Measurements from ENCODE around the gene MEIG1. TPM values are rescaled to one million over a fixed set of nuclear protein-coding genes. Genes with fewer than 3 reads are reported as not detected.
A peak's percentile ranks its signal among the peaks of the same experiment; 100 is the strongest.
"Not testable (repeated sequence)": the region's sequence is repeated elsewhere in the genome, so short reads cannot be mapped to it uniquely, and the experiment has no call there.

The MEIG1 gene
- total RNA-seq, 1 experiment from 2014 or later: 4.1 TPM

DNA sequence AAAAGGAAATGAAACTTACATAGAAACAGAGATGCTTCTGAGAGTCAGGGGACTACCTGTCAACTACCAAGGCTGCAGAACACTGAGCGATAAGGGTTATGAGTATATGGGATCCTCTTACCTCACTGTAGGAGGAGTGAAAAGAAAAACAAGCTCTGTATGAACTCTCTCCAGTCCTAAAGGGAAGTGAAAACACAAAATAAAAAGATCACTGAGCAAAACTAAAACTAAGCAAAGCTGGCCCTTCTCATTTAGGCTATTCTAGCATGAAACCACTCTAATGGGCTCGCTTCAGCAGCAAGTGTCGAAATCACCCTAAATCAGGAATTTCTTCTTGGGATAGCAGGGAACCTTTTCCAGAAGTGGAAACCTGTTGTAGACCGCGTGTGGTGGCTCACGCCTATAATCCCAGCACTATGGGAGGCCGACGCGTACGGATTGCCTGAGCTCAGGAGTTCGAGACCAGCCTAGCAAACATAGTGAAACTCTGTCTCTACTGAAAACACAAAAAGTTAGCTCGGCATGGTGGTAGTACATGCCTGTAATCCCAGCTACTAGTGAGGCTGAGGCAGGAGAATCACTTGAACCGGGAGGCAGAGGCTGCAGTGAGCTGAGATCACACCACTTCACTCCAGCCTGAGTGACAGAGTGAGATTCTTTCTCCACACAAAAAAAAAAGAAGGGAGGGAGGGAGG, 32.3 kb upstream of the MEIG1 start:
- intact Hi-C loops (cut with micrococcal nuclease; ENCODE audit: unreplicated experiment): no loop called here
- no peak for DNase-seq
- Histone ChIP-seq H2AFZ (no peak overlapping the region), H3K27me3 (ENCODE audit: insufficient read depth, low read depth) (no peaks in the 10 kb centered on the region), H3K79me2 (ENCODE audit: low read depth) (no peaks in the 10 kb centered on the region), H3F3A (ENCODE audit: insufficient read depth, low read depth) (no peaks in the 10 kb centered on the region), H3K27ac (no peak overlapping the region), H3K9me2 (ENCODE audit: insufficient read depth) (no peaks in the 10 kb centered on the region), H4K20me1 (ENCODE audit: insufficient read depth) (no peaks in the 10 kb centered on the region), H3K9me3 (ENCODE audit: insufficient read depth, low read depth) (no peaks in the 10 kb centered on the region), H3K4me2 (no peak overlapping the region), H3K4me1 (replicated peaks; ENCODE audit: insufficient read depth) (no peaks in the 10 kb centered on the region), H3K36me3 (ENCODE audit: low read depth) (peaks cover 3% of the 10 kb centered on the region), H3K4me3 (no peak overlapping the region)
- CTCF ChIA-PET: no interaction called here
- TF ChIP-seq EZH2 (IDR thresholded peaks at IDR 0.05; ENCODE audit: low read depth): no peak
- TF ChIP-seq, protein P1, sequence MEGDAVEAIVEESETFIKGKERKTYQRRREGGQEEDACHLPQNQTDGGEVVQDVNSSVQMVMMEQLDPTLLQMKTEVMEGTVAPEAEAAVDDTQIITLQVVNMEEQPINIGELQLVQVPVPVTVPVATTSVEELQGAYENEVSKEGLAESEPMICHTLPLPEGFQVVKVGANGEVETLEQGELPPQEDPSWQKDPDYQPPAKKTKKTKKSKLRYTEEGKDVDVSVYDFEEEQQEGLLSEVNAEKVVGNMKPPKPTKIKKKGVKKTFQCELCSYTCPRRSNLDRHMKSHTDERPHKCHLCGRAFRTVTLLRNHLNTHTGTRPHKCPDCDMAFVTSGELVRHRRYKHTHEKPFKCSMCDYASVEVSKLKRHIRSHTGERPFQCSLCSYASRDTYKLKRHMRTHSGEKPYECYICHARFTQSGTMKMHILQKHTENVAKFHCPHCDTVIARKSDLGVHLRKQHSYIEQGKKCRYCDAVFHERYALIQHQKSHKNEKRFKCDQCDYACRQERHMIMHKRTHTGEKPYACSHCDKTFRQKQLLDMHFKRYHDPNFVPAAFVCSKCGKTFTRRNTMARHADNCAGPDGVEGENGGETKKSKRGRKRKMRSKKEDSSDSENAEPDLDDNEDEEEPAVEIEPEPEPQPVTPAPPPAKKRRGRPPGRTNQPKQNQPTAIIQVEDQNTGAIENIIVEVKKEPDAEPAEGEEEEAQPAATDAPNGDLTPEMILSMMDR (conservative IDR thresholded peaks at IDR 0.05): no peak
- POLR2A ChIA-PET (ENCODE audit: unreplicated experiment): no interaction called here
- BruUV-seq (replicated peaks): no TSS peak

GRCh38 chr10:14930610-14931009, 28.6 kb upstream of the MEIG1 start:
- no peaks in the 10 kb centered on the region for H3F3A ChIP-seq (ENCODE audit: insufficient read depth, low read depth)
- no peaks in the 10 kb centered on the region for H3K9me2 ChIP-seq (ENCODE audit: insufficient read depth)
- DNase-seq: no peak
- H2AFZ ChIP-seq: no peak overlapping the region
- intact Hi-C loops (cut with micrococcal nuclease; ENCODE audit: unreplicated experiment): no loop called here
- no peaks in the 10 kb centered on the region for H3K9me3 ChIP-seq (ENCODE audit: insufficient read depth, low read depth)
- no peak overlapping the region for H3K4me3 ChIP-seq
- H3K36me3 ChIP-seq (ENCODE audit: low read depth): peaks cover 3% of the 10 kb centered on the region
- H4K20me1 ChIP-seq (ENCODE audit: insufficient read depth): no peaks in the 10 kb centered on the region
- ChIA-PET CTCF (no interaction called here), POLR2A (ENCODE audit: unreplicated experiment) (no interaction called here)
- no peak overlapping the region for H3K27ac ChIP-seq
- no peaks in the 10 kb centered on the region for H3K4me1 ChIP-seq (replicated peaks; ENCODE audit: insufficient read depth)
- H3K79me2 ChIP-seq (ENCODE audit: low read depth): no peaks in the 10 kb centered on the region
- H3K4me2 ChIP-seq: no peak overlapping the region
- no TSS peak for BruUV-seq (replicated peaks)
- TF ChIP-seq EZH2 (IDR thresholded peaks at IDR 0.05; ENCODE audit: low read depth): no peak
- TF ChIP-seq, protein P1 (conservative IDR thresholded peaks at IDR 0.05): no peak
- H3K27me3 ChIP-seq (ENCODE audit: insufficient read depth, low read depth): no peaks in the 10 kb centered on the region

GRCh38 chr10:14936584-14936983, 22.6 kb upstream of the MEIG1 start:
- H3K9me2 ChIP-seq (ENCODE audit: insufficient read depth): no peaks in the 10 kb centered on the region
- no peak for TF ChIP-seq EZH2 (IDR thresholded peaks at IDR 0.05; ENCODE audit: low read depth)
- TF ChIP-seq, protein P1 (conservative IDR thresholded peaks at IDR 0.05): no peak
- no peaks in the 10 kb centered on the region for H3K79me2 ChIP-seq (ENCODE audit: low read depth)
- ChIA-PET CTCF (interaction anchor here (0.6 kb wide), 1 partner anchor 57 kb away, joined by 4 read pairs; no protein-coding TSS in a partner anchor), POLR2A (ENCODE audit: unreplicated experiment) (no interaction called here)
- H4K20me1 ChIP-seq (ENCODE audit: insufficient read depth): no peaks in the 10 kb centered on the region
- no peaks in the 10 kb centered on the region for H3K9me3 ChIP-seq (ENCODE audit: insufficient read depth, low read depth)
- H2AFZ ChIP-seq: no peak overlapping the region
- no TSS peak for BruUV-seq (replicated peaks)
- intact Hi-C loops (cut with micrococcal nuclease; ENCODE audit: unreplicated experiment): no loop called here
- H3K27me3 ChIP-seq (ENCODE audit: insufficient read depth, low read depth): no peaks in the 10 kb centered on the region
- H3K4me2 ChIP-seq: no peak overlapping the region
- 0 out of 2 replicates have a peak, but pooled peaks cover 4% of the 10 kb centered on the region for H3K4me1 ChIP-seq (replicated peaks; ENCODE audit: insufficient read depth)
- no peaks in the 10 kb centered on the region for H3K36me3 ChIP-seq (ENCODE audit: low read depth)
- no peak for DNase-seq
- no peaks in the 10 kb centered on the region for H3F3A ChIP-seq (ENCODE audit: insufficient read depth, low read depth)
- no peak overlapping the region for H3K4me3 ChIP-seq
- no peak overlapping the region for H3K27ac ChIP-seq

DNA sequence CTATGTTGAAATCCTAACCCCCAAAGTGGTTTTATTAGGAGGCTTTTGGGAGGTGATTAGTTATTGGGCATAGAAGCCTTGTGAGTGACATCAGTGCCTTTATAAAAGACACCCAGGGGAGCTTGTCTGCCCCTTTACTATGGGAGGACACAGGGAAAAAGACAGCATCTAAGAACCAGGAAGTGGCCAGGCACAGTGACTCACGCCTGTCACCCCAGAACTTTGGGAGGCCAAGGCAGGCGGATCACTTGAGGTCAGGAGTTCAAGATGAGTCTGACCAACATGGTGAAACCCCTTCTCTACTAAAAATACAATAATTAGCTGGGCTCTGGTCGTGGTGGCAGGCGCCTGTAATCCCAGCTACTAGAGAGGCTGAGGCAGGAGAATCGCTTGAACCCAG, 20.2 kb upstream of the MEIG1 start:
- intact Hi-C loops (cut with micrococcal nuclease; ENCODE audit: unreplicated experiment); H3K9me2 ChIP-seq (ENCODE audit: insufficient read depth); H3K9me3 ChIP-seq (ENCODE audit: insufficient read depth, low read depth); H3K4me2 ChIP-seq; H3K27ac ChIP-seq; H3K79me2 ChIP-seq (ENCODE audit: low read depth); H3K27me3 ChIP-seq (ENCODE audit: insufficient read depth, low read depth); CTCF ChIA-PET; H3K36me3 ChIP-seq (ENCODE audit: low read depth); H3K4me1 ChIP-seq (replicated peaks; ENCODE audit: insufficient read depth); H4K20me1 ChIP-seq (ENCODE audit: insufficient read depth); H3K4me3 ChIP-seq; BruUV-seq (replicated peaks); H3F3A ChIP-seq (ENCODE audit: insufficient read depth, low read depth); H2AFZ ChIP-seq: not testable (repeated sequence)
- POLR2A ChIA-PET (ENCODE audit: unreplicated experiment): interaction anchor here (0.6 kb wide), 1 partner anchor 167 kb away, joined by 4 read pairs; no protein-coding TSS in a partner anchor
- peak; percentile 41 to 46 for DNase-seq

DNA sequence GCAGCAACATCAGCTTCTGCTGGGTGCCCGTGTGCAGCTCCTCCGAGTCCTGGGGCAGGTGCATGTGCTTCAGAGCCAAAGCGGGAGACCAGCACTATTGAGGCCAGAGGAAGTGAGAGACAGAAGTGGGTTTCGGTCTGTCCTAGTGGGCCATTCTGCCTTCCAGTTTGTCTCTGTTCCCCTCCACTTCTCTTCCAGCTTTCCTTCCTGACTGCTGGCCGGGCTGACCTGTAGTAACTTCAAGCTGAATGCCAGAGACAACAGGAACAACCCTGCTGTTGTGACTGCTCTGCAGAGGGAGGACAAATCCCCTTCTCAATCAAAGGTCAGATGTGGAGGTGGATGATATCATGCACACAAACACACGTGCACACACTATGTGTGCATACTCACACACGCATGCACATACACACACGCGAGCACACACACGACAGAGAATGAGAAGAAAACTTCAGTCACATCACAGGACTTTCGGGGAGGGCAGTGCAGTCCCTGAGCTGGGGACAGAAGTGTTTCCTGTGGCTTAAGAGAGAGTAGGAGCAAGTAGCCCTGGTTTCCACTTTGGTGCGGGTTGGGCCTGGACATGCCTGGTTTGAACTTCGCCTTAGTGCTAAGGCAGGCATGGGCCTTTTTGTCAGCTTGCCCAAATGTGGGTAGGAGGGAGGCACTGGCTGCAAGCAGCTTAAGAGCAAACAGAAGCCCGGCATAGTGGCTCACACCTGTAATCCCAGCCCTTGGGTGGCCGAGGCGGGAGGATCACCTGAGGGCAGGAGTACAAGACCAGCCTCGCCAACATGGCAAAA, 16.8 kb upstream of the MEIG1 start:
- H3K27me3 ChIP-seq (ENCODE audit: insufficient read depth, low read depth); BruUV-seq (replicated peaks); intact Hi-C loops (cut with micrococcal nuclease; ENCODE audit: unreplicated experiment); H2AFZ ChIP-seq; H3K9me2 ChIP-seq (ENCODE audit: insufficient read depth); H3K4me1 ChIP-seq (replicated peaks; ENCODE audit: insufficient read depth); DNase-seq; H3K9me3 ChIP-seq (ENCODE audit: insufficient read depth, low read depth); H3K36me3 ChIP-seq (ENCODE audit: low read depth); CTCF ChIA-PET; H3K4me2 ChIP-seq; H3K4me3 ChIP-seq; H3K79me2 ChIP-seq (ENCODE audit: low read depth); H4K20me1 ChIP-seq (ENCODE audit: insufficient read depth); POLR2A ChIA-PET (ENCODE audit: unreplicated experiment); H3F3A ChIP-seq (ENCODE audit: insufficient read depth, low read depth); H3K27ac ChIP-seq: not testable (repeated sequence)
